ENCODE results near the gene TRIM13.

DNA sequence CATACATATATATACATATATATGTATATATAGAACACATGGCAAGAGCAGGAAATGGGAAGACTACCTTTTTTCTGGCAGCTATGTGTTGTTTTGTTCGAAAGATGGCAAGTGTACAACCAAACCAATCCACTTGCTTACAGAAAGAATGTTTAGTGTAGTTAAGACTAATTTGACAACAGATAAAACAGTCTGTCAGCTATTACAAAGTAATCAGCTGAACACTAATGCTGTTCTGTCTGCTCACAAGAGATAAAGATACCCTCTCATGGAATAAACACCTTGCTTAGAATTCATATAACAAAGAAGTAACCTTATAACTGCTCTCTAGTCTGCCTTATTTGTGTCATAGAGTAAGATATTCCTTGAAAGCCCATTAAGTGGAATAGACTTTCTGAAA is 17.5 kb downstream of the TRIM13 start:
- TF ChIP-seq, protein P1, sequence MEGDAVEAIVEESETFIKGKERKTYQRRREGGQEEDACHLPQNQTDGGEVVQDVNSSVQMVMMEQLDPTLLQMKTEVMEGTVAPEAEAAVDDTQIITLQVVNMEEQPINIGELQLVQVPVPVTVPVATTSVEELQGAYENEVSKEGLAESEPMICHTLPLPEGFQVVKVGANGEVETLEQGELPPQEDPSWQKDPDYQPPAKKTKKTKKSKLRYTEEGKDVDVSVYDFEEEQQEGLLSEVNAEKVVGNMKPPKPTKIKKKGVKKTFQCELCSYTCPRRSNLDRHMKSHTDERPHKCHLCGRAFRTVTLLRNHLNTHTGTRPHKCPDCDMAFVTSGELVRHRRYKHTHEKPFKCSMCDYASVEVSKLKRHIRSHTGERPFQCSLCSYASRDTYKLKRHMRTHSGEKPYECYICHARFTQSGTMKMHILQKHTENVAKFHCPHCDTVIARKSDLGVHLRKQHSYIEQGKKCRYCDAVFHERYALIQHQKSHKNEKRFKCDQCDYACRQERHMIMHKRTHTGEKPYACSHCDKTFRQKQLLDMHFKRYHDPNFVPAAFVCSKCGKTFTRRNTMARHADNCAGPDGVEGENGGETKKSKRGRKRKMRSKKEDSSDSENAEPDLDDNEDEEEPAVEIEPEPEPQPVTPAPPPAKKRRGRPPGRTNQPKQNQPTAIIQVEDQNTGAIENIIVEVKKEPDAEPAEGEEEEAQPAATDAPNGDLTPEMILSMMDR (IDR thresholded peaks at IDR 0.05), result no peak
- no peak for TF ChIP-seq POLR2A (IDR thresholded peaks at IDR 0.05)

Data from uterus (tissue), 2 donors.